HEK293 (cell line): ENCODE results near the gene ADCY1.

Experiments
- CTCF ChIA-PET: fragments of 350-600 bp; formaldehyde crosslinking; extraction: SDS; loops from one replicate; lab custom pipeline; 2021; ENCODE audit warnings: antibody characterized with exemption; lab: Yijun Ruan, JAX
- POLR2A ChIA-PET: fragments of 300-600 bp; formaldehyde crosslinking; extraction: SDS; loops from one replicate; lab custom pipeline; 2020; ENCODE audit warnings: antibody characterized with exemption, inconsistent platforms; lab: Yijun Ruan, JAX
- H3K27ac ChIP-seq: fragments of 200-500 bp; sonication (Bioruptor generic); 2 replicates; pipeline ENCODE4 v1.5.1; 2014; ENCODE audit warnings: low read depth, low read length, control low read depth, inconsistent platforms; ENCODE audit errors: extremely low read depth
- H3K36me3 ChIP-seq, 2 experiments: fragments of 200-500 bp in 1 of 2; sonication (Bioruptor generic) in 1 of 2; 1 replicate in 1 of 2; 2 replicates in 1 of 2; pipeline ENCODE4 v1.5.1; 2014 to 2017; ENCODE audit warnings: inconsistent platforms in 2 of 2, low read length in 2 of 2; ENCODE audit not compliant: control insufficient read depth in 2 of 2, insufficient read depth in 1 of 2
- H3K4me1 ChIP-seq: fragments of 200-500 bp; sonication (Bioruptor generic); 2 replicates; pipeline ENCODE4 v1.5.1; 2014; ENCODE audit warnings: mild to moderate bottlenecking, low read length, inconsistent platforms; ENCODE audit not compliant: control insufficient read depth, insufficient read depth
- H3K4me3 ChIP-seq: 2 replicates; pipeline ENCODE4 v1.5.1; 2011; ENCODE audit warnings: low read depth, mild to moderate bottlenecking, control low read depth, low read length, moderate library complexity
- H3K9me3 ChIP-seq: fragments of 200-500 bp; sonication (Bioruptor generic); 2 replicates; pipeline ENCODE4 v1.5.1; 2014; ENCODE audit warnings: low read depth, low read length, inconsistent platforms; ENCODE audit not compliant: control insufficient read depth, insufficient read depth
- ATF2 ChIP-seq: fragments of 450-650 bp; formaldehyde crosslinking; IDR thresholded peaks from 2 replicates; pipeline ENCODE4 v1.5.1; 2016; ENCODE audit warnings: missing biosample characterization, missing genetic modification characterization, low read depth
- INSM2 ChIP-seq: fragments of 450-650 bp; formaldehyde crosslinking; IDR thresholded peaks from 2 replicates; pipeline ENCODE4 v1.5.1; 2016; ENCODE audit warnings: missing biosample characterization, missing genetic modification characterization
- KLF1 ChIP-seq: fragments of 450-650 bp; formaldehyde crosslinking; IDR thresholded peaks from 2 replicates; pipeline ENCODE4 v1.5.1; 2016; ENCODE audit warnings: missing biosample characterization, missing genetic modification characterization
- KLF10 ChIP-seq: fragments of 450-650 bp; IDR thresholded peaks from 2 replicates; pipeline ENCODE4 v1.5.1; 2018; ENCODE audit warnings: missing biosample characterization, mild to moderate bottlenecking, missing genetic modification characterization
- PRDM1 ChIP-seq: fragments of 450-650 bp; formaldehyde crosslinking; IDR thresholded peaks from 2 replicates; pipeline ENCODE4; 2016; ENCODE audit warnings: missing biosample characterization, missing genetic modification characterization
- REPIN1 ChIP-seq: fragments of 450-650 bp; formaldehyde crosslinking; IDR thresholded peaks from 2 replicates; pipeline ENCODE4 v1.5.1; 2017; ENCODE audit warnings: missing biosample characterization, missing genetic modification characterization, low read depth
- SCRT2 ChIP-seq: fragments of 450-650 bp; formaldehyde crosslinking; IDR thresholded peaks from 2 replicates; pipeline ENCODE4 v1.5.1; 2016; ENCODE audit warnings: missing biosample characterization, missing genetic modification characterization
- TSHZ1 ChIP-seq: fragments of 450-650 bp; formaldehyde crosslinking; IDR thresholded peaks from 2 replicates; pipeline ENCODE4 v1.5.1; 2016; ENCODE audit warnings: missing biosample characterization, missing genetic modification characterization, borderline replicate concordance
- ZNF221 ChIP-seq: fragments of 450-650 bp; formaldehyde crosslinking; IDR thresholded peaks from 2 replicates; pipeline ENCODE4 v1.5.1; 2017; ENCODE audit warnings: missing biosample characterization, missing genetic modification characterization, borderline replicate concordance
- ZNF37A ChIP-seq: fragments of 450-650 bp; IDR thresholded peaks from 2 replicates; pipeline ENCODE4 v1.5.1; 2018; ENCODE audit warnings: missing biosample characterization, missing genetic modification characterization
- ZNF426 ChIP-seq: fragments of 450-650 bp; formaldehyde crosslinking; IDR thresholded peaks from 2 replicates; pipeline ENCODE4 v1.5.1; 2017; ENCODE audit warnings: missing biosample characterization, missing genetic modification characterization, mild to moderate bottlenecking, inconsistent platforms, moderate library complexity
- ZNF701 ChIP-seq: fragments of 450-650 bp; formaldehyde crosslinking; IDR thresholded peaks from 2 replicates; pipeline ENCODE4 v1.5.1; 2016; ENCODE audit warnings: missing biosample characterization, missing genetic modification characterization

Gene ADCY1

GRCh38 chr7:45712057-45712689 is 138.0 kb downstream of the ADCY1 start (continued):
- TF ChIP-seq TSHZ1 (tag by site-specific recombination) (no peak), ZNF701 (tag by site-specific recombination) (no peak), KLF10 (tag by site-specific recombination) (no peak)

GRCh38 chr7:45712872-45713668 is 138.9 kb downstream of the ADCY1 start:
- no peak overlapping the region for H3K27ac ChIP-seq
- TF ChIP-seq PRDM1 (tag by site-specific recombination), result no peak
- TF ChIP-seq ZNF221 (tag by site-specific recombination), result no peak
- TF ChIP-seq ZNF37A (tag by site-specific recombination), result no peak
- no peak for TF ChIP-seq KLF1 (tag by site-specific recombination)
- TF ChIP-seq, all 188 proteins: peak for 0
- Histone ChIP-seq H3K36me3 (peaks cover 0 to 3% of the 10 kb centered on the region in 2 experiments; a peak in 1 of 3 replicates), H3K4me1 (no peaks in the 10 kb centered on the region), H3K4me3 (no peak overlapping the region), H3K9me3 (no peaks in the 10 kb centered on the region)
- ChIA-PET POLR2A (no interaction called here), CTCF (no interaction called here)

GRCh38 chr7:45713669-45714520 is 139.7 kb downstream of the ADCY1 start:
- 0 out of 2 replicates have a peak, but pooled peaks have one; percentile 27 for TF ChIP-seq SCRT2 (tag by site-specific recombination)
- no peak for TF ChIP-seq REPIN1 (tag by site-specific recombination)
- TF ChIP-seq ATF2 (tag by site-specific recombination), result no peak
- TF ChIP-seq, all 188 proteins: peak for 1
- Histone ChIP-seq H3K9me3 (no peaks in the 10 kb centered on the region), H3K27ac (no peak overlapping the region), H3K4me1 (no peaks in the 10 kb centered on the region), H3K4me3 (no peak overlapping the region), H3K36me3 (no peaks in the 10 kb centered on the region)
- POLR2A ChIA-PET, result no interaction called here
- CTCF ChIA-PET, result interaction anchor here (0.7 kb wide), 1 partner anchor 35 kb away, joined by 3 read pairs; no protein-coding TSS in a partner anchor

GRCh38 chr7:45714521-45714820 is 140.3 kb downstream of the ADCY1 start:
- ChIA-PET CTCF (interaction anchor here (0.7 kb wide), 1 partner anchor 34 kb away, joined by 3 read pairs; no protein-coding TSS in a partner anchor), POLR2A (no interaction called here)
- H3K4me3 ChIP-seq, result no peak overlapping the region
- H3K4me1 ChIP-seq, result no peaks in the 10 kb centered on the region
- H3K27ac ChIP-seq, result no peak overlapping the region
- no peaks in the 10 kb centered on the region for H3K36me3 ChIP-seq
- no peaks in the 10 kb centered on the region for H3K9me3 ChIP-seq
- TF ChIP-seq ZNF426 (tag by site-specific recombination) (no peak), INSM2 (tag by site-specific recombination) (no peak)
- TF ChIP-seq, all 188 proteins: peak for 0
